ENCODE results near the gene MYO19.
"Not testable (repeated sequence)": the region's sequence is repeated elsewhere in the genome, so short reads cannot be mapped to it uniquely, and the experiment has no call there.

The MYO19 gene

GRCh38 chr17:36463916-36464764 lies 70.5 kb downstream of the MYO19 start:
- DNase-seq (ENCODE audit: low read depth in 2 of 2, low spot score in 1 of 2) = no peak

GRCh38 chr17:36461330-36462110 lies 73.1 kb downstream of the MYO19 start:
- DNase-seq (ENCODE audit: low read depth in 2 of 2, low spot score in 1 of 2) = no peak

GRCh38 chr17:36460265-36460937 lies 74.3 kb downstream of the MYO19 start:
- no peak for DNase-seq (ENCODE audit: low read depth in 2 of 2, low spot score in 1 of 2)

GRCh38 chr17:36459601-36460000 lies 75.1 kb downstream of the MYO19 start:
- DNase-seq (ENCODE audit: low read depth in 2 of 2, low spot score in 1 of 2) = no peak

GRCh38 chr17:36459045-36459444 lies 75.6 kb downstream of the MYO19 start:
- no peak for DNase-seq (ENCODE audit: low read depth in 2 of 2, low spot score in 1 of 2)

GRCh38 chr17:36457701-36458100 lies 77.0 kb downstream of the MYO19 start:
- not testable (repeated sequence) for DNase-seq (ENCODE audit: low read depth in 2 of 2, low spot score in 1 of 2)

GRCh38 chr17:36452888-36453287 lies 81.8 kb downstream of the MYO19 start:
- DNase-seq (ENCODE audit: low read depth in 2 of 2, low spot score in 1 of 2) = not testable (repeated sequence)

GRCh38 chr17:36449997-36450396 lies 84.7 kb downstream of the MYO19 start:
- not testable (repeated sequence) for DNase-seq (ENCODE audit: low read depth in 2 of 2, low spot score in 1 of 2)
